GM21423 (cell line): ENCODE data around the gene WNT16.

Experiments
- ATAC-seq: cut with Tn5 transposase; IDR thresholded peaks from one replicate; pipeline ENCODE4 v1.9.1; 2021; ENCODE audit warnings: mild to moderate bottlenecking, moderate library complexity; ENCODE audit not compliant: unreplicated experiment

The WNT16 gene

GRCh38 chr7:121342631-121343030 is 13.8 kb downstream of the WNT16 start:
- no peak for ATAC-seq

- ATAC-seq: no peak
Measured at GRCh38 chr7:121343302-121343701, 14.5 kb downstream of the WNT16 start.

GRCh38 chr7:121344093-121344492 is 15.3 kb downstream of the WNT16 start:
- no peak for ATAC-seq

- ATAC-seq: no peak
Measured at GRCh38 chr7:121344497-121344896, 15.7 kb downstream of the WNT16 start.

- no peak for ATAC-seq
Measured at GRCh38 chr7:121351682-121352081, 22.9 kb downstream of the WNT16 start.

GRCh38 chr7:121352323-121352722 is 23.5 kb downstream of the WNT16 start:
- ATAC-seq: peak; percentile 49

GRCh38 chr7:121355574-121355973 is 26.8 kb downstream of the WNT16 start:
- ATAC-seq: no peak

GRCh38 chr7:121360564-121360963 is 31.8 kb downstream of the WNT16 start:
- no peak for ATAC-seq

- ATAC-seq: no peak
Measured at GRCh38 chr7:121366852-121367431, 38.1 kb downstream of the WNT16 start.

GRCh38 chr7:121369462-121369861 is 40.7 kb downstream of the WNT16 start:
- peak; percentile 53 for ATAC-seq

- no peak for ATAC-seq
Measured at GRCh38 chr7:121371367-121371766, 42.6 kb downstream of the WNT16 start.

GRCh38 chr7:121371883-121372282 is 43.1 kb downstream of the WNT16 start:
- ATAC-seq: no peak

- peak; percentile 88 for ATAC-seq
Measured at GRCh38 chr7:121372376-121373010, 43.7 kb downstream of the WNT16 start.

GRCh38 chr7:121373177-121373576 is 44.4 kb downstream of the WNT16 start:
- ATAC-seq: no peak

GRCh38 chr7:121376979-121377378 is 48.2 kb downstream of the WNT16 start:
- ATAC-seq: no peak

- ATAC-seq: no peak
Measured at GRCh38 chr7:121379930-121380329, 51.1 kb downstream of the WNT16 start.

- ATAC-seq: no peak
Measured at GRCh38 chr7:121382473-121382872, 53.7 kb downstream of the WNT16 start.

- no peak for ATAC-seq
Measured at GRCh38 chr7:121383235-121383910, 54.6 kb downstream of the WNT16 start.

- ATAC-seq: no peak
Measured at GRCh38 chr7:121384265-121384664, 55.5 kb downstream of the WNT16 start.

- ATAC-seq: no peak
Measured at GRCh38 chr7:121385056-121385799, 56.4 kb downstream of the WNT16 start.

- ATAC-seq: peak; percentile 91
Measured at GRCh38 chr7:121385800-121386179, 57.0 kb downstream of the WNT16 start.

GRCh38 chr7:121388950-121389349 is 60.1 kb downstream of the WNT16 start:
- ATAC-seq: no peak
